Measurements from ENCODE around the gene MDGA2.

- TF ChIP-seq NFRKB (IDR thresholded peaks at IDR 0.05; ENCODE audit: low read depth) (no peak), EGR1 (conservative IDR thresholded peaks at IDR 0.05) (no peak), ARID2 (IDR thresholded peaks at IDR 0.05) (no peak), FOS (IDR thresholded peaks at IDR 0.05; ENCODE audit: extremely low read depth, insufficient read length) (no peak), SRF (CRISPR knock-in tag; IDR thresholded peaks at IDR 0.05) (no peak), ZFX (CRISPR knock-in tag; IDR thresholded peaks at IDR 0.05) (no peak), ZNF274 (IDR thresholded peaks at IDR 0.05; ENCODE audit: borderline replicate concordance, low read depth, low read length) (no peak), CTCF (IDR thresholded peaks at IDR 0.05 in 2 of 3, conservative IDR thresholded peaks at IDR 0.05 in 1 of 3; ENCODE audit: insufficient read depth in 2 of 3, low read depth in 1 of 3, low read length in 3 of 3) (no peak), ZNF23 (CRISPR knock-in tag; IDR thresholded peaks at IDR 0.05) (no peak), PKNOX1 (IDR thresholded peaks at IDR 0.05) (no peak), CBFB (CRISPR knock-in tag; IDR thresholded peaks at IDR 0.05) (no peak)
These were observed 467.0 kb downstream of the MDGA2 start for GRCh38 chr14:47208434-47208833.

Data from K562 (cell line).